Neural progenitor cell (in vitro differentiated cells): ENCODE measurements around the gene LRRC36.

Experiments used
- CTCF ChIP-seq: fragments of 200-600 bp; sonication (generic); IDR thresholded peaks from 2 replicates; pipeline ENCODE4 v1.5.1; 2017; ENCODE audit warnings: antibody characterized with exemption, mild to moderate bottlenecking
- EZH2 ChIP-seq: fragments of 200-600 bp; sonication (generic); IDR thresholded peaks from 2 replicates; pipeline ENCODE4 v1.6.1; 2017; ENCODE audit warnings: antibody characterized with exemption, mild to moderate bottlenecking, moderate library complexity
- EZH2phosphoT487 ChIP-seq: fragments of 200-600 bp; sonication (generic); IDR thresholded peaks from 2 replicates; pipeline ENCODE4 v1.6.1; 2017; ENCODE audit warnings: antibody characterized with exemption

- TF ChIP-seq CTCF (no peak), EZH2 (no peak), EZH2phosphoT487 (no peak)
Observed at GRCh38 chr16:67391424-67392300, 65.0 kb downstream of the LRRC36 start.
